ENCODE measurements around the gene LDLRAD1.
"Not testable (repeated sequence)": the region's sequence is repeated elsewhere in the genome, so short reads cannot be mapped to it uniquely, and the experiment has no call there.

LDLRAD1 gene

DNA sequence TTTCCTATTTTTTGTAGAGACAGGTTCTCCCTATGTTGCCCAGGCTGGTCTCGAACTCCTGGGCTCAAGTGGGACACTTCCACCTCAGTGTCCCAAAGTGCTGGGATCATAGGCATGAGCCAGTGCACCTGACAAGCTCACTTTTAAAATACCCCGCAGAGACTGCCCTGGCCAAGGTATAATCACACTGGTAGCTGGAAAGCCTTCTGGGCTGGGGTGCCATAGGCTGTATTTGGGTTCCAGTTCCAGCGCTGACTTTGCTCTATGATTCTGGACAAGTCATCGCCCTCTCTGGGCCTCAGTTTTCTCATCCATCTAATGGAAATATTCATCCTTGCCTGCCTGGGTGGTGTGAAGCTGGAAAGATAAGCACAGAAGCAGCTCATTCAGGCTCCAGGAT, 10.4 kb downstream of the LDLRAD1 start:
- Histone ChIP-seq H3K27ac (no peak overlapping the region), H3K9ac (no peak overlapping the region), H3K9me3 (peaks cover 13% of the 10 kb centered on the region; the same call in 1 of the 2 replicates), H3K36me3 (no peaks in the 10 kb centered on the region), H3K4me2 (no peak overlapping the region), H4K20me1 (no peaks in the 10 kb centered on the region), H3K4me3 (no peak overlapping the region), H3K4me1 (no peaks in the 10 kb centered on the region), H3K27me3 (no peaks in the 10 kb centered on the region)
- no peak for TF ChIP-seq Cebpa-rat (IDR thresholded peaks at IDR 0.05)

DNA sequence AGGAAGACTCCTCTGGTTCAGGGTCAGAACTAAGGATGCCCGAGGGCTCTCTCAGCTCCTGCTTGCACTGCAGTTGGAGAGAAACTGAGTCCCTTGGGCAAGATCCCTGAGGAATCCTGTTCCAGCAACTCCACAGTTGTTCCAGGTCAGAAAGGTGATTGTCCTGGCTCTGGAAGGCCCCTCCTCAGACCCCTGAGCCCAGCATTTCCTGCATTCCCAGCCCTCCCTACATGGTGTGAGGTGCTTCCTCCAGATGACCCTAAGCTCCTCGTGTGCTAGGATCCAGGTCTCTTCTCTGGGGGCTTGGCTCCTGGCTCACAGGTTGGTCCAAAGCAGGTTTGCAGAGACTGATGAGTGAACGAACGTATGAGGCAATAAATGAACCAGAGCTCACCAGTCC, 11.5 kb downstream of the LDLRAD1 start:
- Histone ChIP-seq H4K20me1 (no peaks in the 10 kb centered on the region), H3K9ac (no peak overlapping the region), H3K4me3 (no peak overlapping the region), H3K27me3 (no peaks in the 10 kb centered on the region), H3K36me3 (no peaks in the 10 kb centered on the region), H3K9me3 (peaks cover 13% of the 10 kb centered on the region; the same call in 1 of the 2 replicates), H3K27ac (no peak overlapping the region), H3K4me1 (no peaks in the 10 kb centered on the region), H3K4me2 (no peak overlapping the region)
- TF ChIP-seq Cebpa-rat (IDR thresholded peaks at IDR 0.05): no peak

DNA sequence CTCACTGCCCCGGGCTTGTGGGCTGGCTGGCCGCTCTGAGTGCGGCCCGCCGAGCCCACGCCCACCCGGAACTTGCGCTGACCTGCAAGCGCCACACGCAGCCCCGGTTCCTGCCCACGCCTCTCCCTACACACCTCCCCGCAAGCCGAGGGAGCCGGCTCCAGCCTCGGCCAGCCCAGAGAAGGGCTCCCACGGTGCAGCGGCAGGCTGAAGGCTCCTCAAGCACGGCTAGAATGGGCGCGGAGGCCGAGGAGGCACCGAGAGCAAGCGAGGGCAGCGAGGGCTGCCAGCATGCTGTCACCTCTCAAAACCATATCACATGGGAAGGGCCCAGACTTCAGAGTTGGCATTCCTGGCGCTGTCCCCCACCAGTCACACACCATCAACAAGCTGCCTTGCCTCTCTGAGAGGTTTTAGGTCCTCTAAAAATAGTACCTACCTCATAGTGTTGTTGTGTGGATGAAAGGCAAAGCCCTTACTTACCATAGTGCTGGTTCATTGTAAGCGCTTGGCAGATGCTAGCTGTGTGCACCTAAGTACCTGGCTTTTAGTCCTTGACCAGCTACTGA, 13.4 kb downstream of the LDLRAD1 start:
- Histone ChIP-seq H3K36me3 (no peaks in the 10 kb centered on the region), H3K9ac (no peak overlapping the region), H3K27me3 (no peaks in the 10 kb centered on the region), H3K4me3 (no peak overlapping the region), H4K20me1 (no peaks in the 10 kb centered on the region), H3K9me3 (peaks cover 13% of the 10 kb centered on the region; the same call in 1 of the 2 replicates), H3K27ac (no peak overlapping the region), H3K4me2 (no peak overlapping the region), H3K4me1 (no peaks in the 10 kb centered on the region)
- TF ChIP-seq Cebpa-rat (IDR thresholded peaks at IDR 0.05): no peak

DNA sequence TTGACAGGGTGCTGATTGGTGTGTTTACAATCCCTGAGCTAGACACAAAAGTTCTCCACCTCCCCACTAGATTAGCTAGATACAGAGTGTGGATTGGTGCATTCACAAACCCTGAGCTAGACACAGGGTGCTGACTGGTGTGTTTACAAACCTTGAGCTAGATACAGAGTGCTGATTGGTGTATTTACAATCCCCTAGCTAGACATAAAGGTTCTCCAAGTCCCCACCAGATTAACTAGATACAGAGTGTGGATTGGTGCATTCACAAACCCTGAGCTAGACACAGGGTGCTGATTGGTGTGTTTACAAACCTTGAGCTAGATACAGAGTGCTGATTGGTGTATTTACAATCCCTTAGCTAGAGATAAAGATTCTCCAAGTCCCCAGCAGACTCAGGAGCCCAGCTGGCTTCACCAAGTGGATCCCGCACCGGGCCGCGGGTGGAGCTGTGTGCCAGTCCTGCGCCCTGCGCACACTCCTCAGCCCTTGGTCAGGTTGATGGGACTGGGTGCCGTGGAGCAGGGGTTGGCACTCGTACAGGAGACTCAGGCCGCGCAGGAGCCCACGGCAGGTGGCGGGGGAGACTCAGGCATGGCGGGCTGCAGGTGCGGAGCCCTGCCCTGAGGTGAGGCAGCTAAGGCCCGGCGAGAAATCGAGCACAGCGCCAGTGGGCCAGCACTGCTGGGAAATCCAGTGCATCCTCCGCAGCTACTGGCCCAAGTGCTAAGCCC, 14.1 kb downstream of the LDLRAD1 start:
- H3K36me3 ChIP-seq, H3K9ac ChIP-seq, H3K27me3 ChIP-seq, H3K4me1 ChIP-seq, H3K4me2 ChIP-seq, H4K20me1 ChIP-seq, H3K27ac ChIP-seq, H3K4me3 ChIP-seq: not testable (repeated sequence)
- H3K9me3 ChIP-seq: peaks cover 13% of the 10 kb centered on the region; the same call in 1 of the 2 replicates

DNA sequence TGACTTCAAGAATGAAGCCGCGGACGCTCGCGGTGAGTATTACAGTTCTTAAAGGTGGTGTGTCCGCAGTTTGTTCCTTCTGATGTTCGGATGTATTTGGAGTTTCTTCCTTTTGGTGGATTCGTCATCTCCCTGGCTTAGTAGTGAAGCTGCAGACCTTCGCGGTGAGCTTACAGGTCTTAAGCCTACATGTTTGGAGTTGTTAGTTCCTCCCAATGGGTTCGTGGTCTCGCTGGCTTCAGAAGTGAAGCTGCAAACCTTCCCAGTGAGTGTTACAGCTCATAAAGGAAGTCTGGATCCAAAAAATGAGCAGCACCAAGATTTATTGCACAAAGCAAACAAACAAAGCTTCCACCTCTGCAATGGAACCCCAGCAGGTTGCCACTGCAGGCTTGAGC, 14.7 kb downstream of the LDLRAD1 start:
- Histone ChIP-seq H3K27ac (no peak overlapping the region), H3K36me3 (no peaks in the 10 kb centered on the region), H3K4me1 (no peaks in the 10 kb centered on the region), H3K9ac (no peak overlapping the region), H4K20me1 (no peaks in the 10 kb centered on the region), H3K27me3 (no peaks in the 10 kb centered on the region), H3K4me2 (no peak overlapping the region), H3K4me3 (no peak overlapping the region), H3K9me3 (peaks cover 13% of the 10 kb centered on the region; the same call in 1 of the 2 replicates)
- no peak for TF ChIP-seq Cebpa-rat (IDR thresholded peaks at IDR 0.05)

DNA sequence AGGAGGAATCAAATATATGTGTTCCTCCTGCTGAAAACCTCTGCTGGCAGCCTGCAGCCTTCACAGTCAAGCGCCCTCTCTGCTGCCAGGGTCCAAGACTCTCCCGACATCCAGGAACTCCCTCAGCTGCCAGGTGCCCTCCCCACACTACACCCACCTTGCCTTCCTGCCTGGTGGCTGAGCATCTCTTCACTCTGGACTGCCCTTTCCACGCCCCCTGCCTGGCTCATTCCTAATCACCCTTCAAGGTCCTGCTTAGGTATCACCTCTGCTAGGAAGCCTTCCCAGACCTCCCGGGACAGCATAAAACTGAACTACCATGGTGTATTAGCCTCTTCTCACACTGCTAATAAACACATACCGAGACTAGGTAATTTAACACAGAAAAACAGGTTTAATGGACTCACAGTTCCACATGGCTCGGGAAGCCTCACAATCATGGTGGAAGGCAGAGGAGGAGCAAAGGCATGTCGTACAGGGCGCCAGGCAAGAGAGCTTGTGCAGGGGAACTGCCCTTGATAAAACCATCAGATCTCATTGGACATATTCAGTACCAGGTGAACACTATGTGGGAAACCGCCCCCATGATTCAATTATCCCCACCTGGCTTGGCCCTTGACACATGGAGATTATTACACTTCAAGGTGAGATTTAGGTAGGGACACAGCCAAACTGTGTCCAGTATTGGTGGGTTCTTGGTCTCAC, 15.3 kb downstream of the LDLRAD1 start:
- no peaks in the 10 kb centered on the region for H4K20me1 ChIP-seq
- no peak for TF ChIP-seq Cebpa-rat (IDR thresholded peaks at IDR 0.05)
- H3K4me1 ChIP-seq: no peaks in the 10 kb centered on the region
- H3K36me3 ChIP-seq: no peaks in the 10 kb centered on the region
- H3K9ac ChIP-seq: no peak overlapping the region
- no peak overlapping the region for H3K4me3 ChIP-seq
- no peaks in the 10 kb centered on the region for H3K27me3 ChIP-seq
- H3K27ac ChIP-seq: no peak overlapping the region
- H3K4me2 ChIP-seq: no peak overlapping the region
- peaks cover 13% of the 10 kb centered on the region; the same call in 1 of the 2 replicates for H3K9me3 ChIP-seq

DNA sequence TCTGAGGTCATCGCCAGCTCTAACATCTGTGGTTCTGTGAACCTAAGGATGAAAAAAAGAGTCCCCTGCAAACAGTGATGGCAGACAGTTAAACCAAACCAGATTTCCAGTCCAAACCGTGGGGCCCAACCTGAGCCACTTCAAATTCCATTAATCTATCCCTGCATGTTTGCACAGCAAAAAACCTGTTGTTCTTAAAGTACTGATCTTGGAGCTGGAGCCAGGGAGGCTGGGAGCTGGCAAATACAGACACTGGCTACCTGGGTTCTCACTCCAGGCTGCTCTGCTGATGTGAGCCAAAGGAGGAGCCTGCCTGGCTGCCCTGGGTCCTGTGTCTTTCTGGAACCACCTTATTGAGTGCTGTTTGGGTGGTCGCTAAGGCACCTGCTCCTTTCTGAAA, 16.4 kb downstream of the LDLRAD1 start:
- Histone ChIP-seq H3K4me1 (no peaks in the 10 kb centered on the region), H3K9me3 (peaks cover 13% of the 10 kb centered on the region; the same call in 1 of the 2 replicates), H3K27me3 (no peaks in the 10 kb centered on the region), H3K4me3 (no peak overlapping the region), H3K36me3 (no peaks in the 10 kb centered on the region), H3K27ac (no peak overlapping the region), H3K9ac (no peak overlapping the region), H4K20me1 (no peaks in the 10 kb centered on the region), H3K4me2 (no peak overlapping the region)
- no peak for TF ChIP-seq Cebpa-rat (IDR thresholded peaks at IDR 0.05)

DNA sequence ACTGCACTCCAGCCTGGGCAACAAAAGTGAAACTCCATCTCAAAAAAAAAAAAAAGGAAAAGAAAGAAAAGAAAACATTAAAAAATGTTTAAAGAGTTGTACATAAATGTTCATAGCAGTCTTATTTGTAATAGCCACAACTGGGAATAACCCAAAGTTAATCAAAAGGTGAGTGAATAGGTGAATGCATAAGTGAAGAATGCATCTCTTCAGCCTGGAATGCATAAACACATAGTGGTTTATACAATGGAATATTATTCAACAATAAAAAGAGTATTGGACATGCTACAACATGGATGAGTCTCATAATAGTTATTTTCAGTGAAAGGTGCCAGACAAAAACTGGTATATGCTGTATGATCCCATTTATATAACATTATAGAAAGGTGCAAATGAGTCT, 18.1 kb downstream of the LDLRAD1 start:
- no peak overlapping the region for H3K4me2 ChIP-seq

DNA sequence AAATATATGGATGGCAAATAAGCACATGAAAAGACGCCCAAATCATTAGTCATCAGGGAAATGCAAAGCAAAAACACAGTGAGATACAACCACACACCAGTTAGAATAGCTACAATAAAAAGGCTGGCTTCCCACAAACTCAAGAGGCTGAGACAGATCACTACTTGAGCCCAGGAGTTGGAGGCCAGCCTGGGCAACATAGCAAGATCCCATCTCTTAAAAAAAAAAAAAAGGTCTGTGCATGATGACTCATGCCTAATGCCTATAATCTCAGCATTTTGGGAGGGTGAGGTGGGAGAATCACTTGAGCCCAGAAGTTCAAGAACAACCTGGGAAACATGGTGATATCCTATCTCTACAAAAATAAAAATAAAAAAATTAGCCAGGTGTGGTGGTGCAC, 19.8 kb downstream of the LDLRAD1 start:
- Histone ChIP-seq H3K4me1 (no peaks in the 10 kb centered on the region), H3K27ac (no peak overlapping the region), H3K27me3 (no peaks in the 10 kb centered on the region), H3K9me3 (peaks cover under 1% of the 10 kb centered on the region; the same call in 1 of the 2 replicates), H3K9ac (no peak overlapping the region), H4K20me1 (no peaks in the 10 kb centered on the region), H3K4me2 (no peak overlapping the region), H3K36me3 (no peaks in the 10 kb centered on the region), H3K4me3 (no peak overlapping the region)
- TF ChIP-seq Cebpa-rat (IDR thresholded peaks at IDR 0.05): no peak

More for the DNA sequence above, 18.1 kb downstream of the LDLRAD1 start:
- no peaks in the 10 kb centered on the region for H3K36me3 ChIP-seq
- no peak for TF ChIP-seq Cebpa-rat (IDR thresholded peaks at IDR 0.05)
- no peak overlapping the region for H3K9ac ChIP-seq
- peaks cover 13% of the 10 kb centered on the region; the same call in 1 of the 2 replicates for H3K9me3 ChIP-seq
- no peak overlapping the region for H3K27ac ChIP-seq
- no peaks in the 10 kb centered on the region for H3K4me1 ChIP-seq
- H3K4me3 ChIP-seq: no peak overlapping the region
- no peaks in the 10 kb centered on the region for H3K27me3 ChIP-seq
- H4K20me1 ChIP-seq: no peaks in the 10 kb centered on the region

DNA sequence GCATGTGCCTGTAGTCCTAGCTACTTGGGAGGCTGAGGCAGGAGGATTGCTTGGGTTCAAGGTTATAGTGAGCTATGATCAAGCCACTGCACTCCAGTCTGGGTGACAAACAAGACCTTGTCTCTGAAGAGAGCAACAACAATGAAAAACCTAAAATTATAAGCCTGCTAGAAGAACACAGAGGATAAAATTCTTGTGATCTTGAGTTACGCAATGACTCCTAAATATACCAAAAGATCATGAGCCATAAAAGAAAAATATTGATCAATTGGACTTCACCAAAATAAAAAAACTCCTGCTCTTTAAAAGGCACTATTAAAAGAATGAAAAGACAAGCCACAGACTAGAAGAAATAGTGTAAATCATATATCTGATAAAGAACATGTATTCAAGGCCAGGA, 22.3 kb downstream of the LDLRAD1 start:
- no peak for TF ChIP-seq Cebpa-rat (IDR thresholded peaks at IDR 0.05)
- Histone ChIP-seq H3K27ac (no peak overlapping the region), H3K4me3 (no peak overlapping the region), H3K9ac (no peak overlapping the region), H4K20me1 (no peaks in the 10 kb centered on the region), H3K4me2 (no peak overlapping the region), H3K36me3 (no peaks in the 10 kb centered on the region), H3K27me3 (no peaks in the 10 kb centered on the region), H3K9me3 (peaks cover 21% of the 10 kb centered on the region), H3K4me1 (no peaks in the 10 kb centered on the region)

DNA sequence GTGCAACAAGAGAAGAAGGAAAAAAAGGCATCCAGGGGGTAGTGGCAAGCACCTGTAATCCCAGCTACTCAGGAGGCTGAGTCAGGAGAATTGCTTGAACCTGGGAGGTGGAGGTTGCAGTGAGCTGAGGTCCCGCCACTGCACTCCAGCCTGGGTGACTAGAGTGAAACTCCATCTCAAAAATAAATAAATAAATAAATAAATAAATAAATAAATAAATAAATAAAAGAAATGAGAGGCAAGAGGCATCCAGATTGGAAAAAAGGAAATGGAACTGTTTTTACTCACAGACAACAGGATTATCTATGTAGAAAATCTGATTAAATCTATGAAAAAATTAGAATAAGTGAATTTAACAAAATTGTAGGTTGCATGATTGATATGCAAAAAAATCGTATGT, 23.5 kb downstream of the LDLRAD1 start:
- H3K27me3 ChIP-seq, H3K9ac ChIP-seq, H3K4me3 ChIP-seq, H3K4me1 ChIP-seq, H3K36me3 ChIP-seq, H4K20me1 ChIP-seq, H3K4me2 ChIP-seq, H3K27ac ChIP-seq: not testable (repeated sequence)
- H3K9me3 ChIP-seq: peaks cover 21% of the 10 kb centered on the region
